ENCODE results near the gene GLE1.

- TF ChIP-seq CTCF (IDR thresholded peaks at IDR 0.05; ENCODE audit: low read depth, low read length) (no peak), EZH2phosphoT487 (IDR thresholded peaks at IDR 0.05; ENCODE audit: low read depth) (no peak)
Observed at GRCh38 chr9:128577206-128577605, 72.7 kb downstream of the GLE1 start.

All from OCI-LY3 (cell line).